Gastrocnemius medialis (tissue), 4 donors: Measurements from ENCODE around the gene UNCX. TPM values are rescaled to one million over a fixed set of nuclear protein-coding genes. Genes with fewer than 3 reads are reported as not detected.

Experiments
- ATAC-seq, 2 donors: fragments of 150-250 bp; one replicate each; pipeline ENCODE4 v1.9.1; 2016
- DNase-seq, 2 donors: peaks; one replicate each; pipeline ENCODE4 v3.0.0-alpha.2; 2019
- H3K27ac ChIP-seq, 4 donors: fragments of 200-600 bp; sonication (generic); 1 replicate in 1 of 4; 2 replicates in 3 of 4; pipeline ENCODE4 v1.5.1; 2016 to 2018; ENCODE audit warnings: mild to moderate bottlenecking in 2 of 4, moderate library complexity in 1 of 4
- H3K27me3 ChIP-seq, 3 donors: fragments of 200-600 bp; sonication (generic) in 2 of 3; 1 replicate in 1 of 3; 2 replicates in 2 of 3; pipeline versions ENCODE4 v1.5.1 to v1.6.0; 2016 to 2019; ENCODE audit warnings: mild to moderate bottlenecking in 1 of 3, moderate library complexity in 1 of 3
- H3K36me3 ChIP-seq, 2 donors: fragments of 200-600 bp; sonication (generic) in 1 of 2; one replicate each; pipeline ENCODE4 v1.5.1; 2017 to 2018
- H3K4me1 ChIP-seq, 2 donors: fragments of 200-600 bp; sonication (generic) in 1 of 2; one replicate each; pipeline ENCODE4 v1.5.1; 2016 to 2017; ENCODE audit warnings: mild to moderate bottlenecking in 2 of 2
- H3K4me3 ChIP-seq, 4 donors: fragments of 200-600 bp; sonication (generic) in 3 of 4; 1 replicate in 1 of 4; 2 replicates in 3 of 4; pipeline ENCODE4 v1.5.1; 2016 to 2019; ENCODE audit warnings: mild to moderate bottlenecking in 2 of 4
- H3K9me3 ChIP-seq, 3 donors: fragments of 200-600 bp; sonication (generic) in 2 of 3; 1 replicate in 1 of 3; 2 replicates in 2 of 3; pipeline ENCODE4 v1.5.1; 2016 to 2019
- POLR2A ChIP-seq, 2 donors: fragments of 450-650 bp; IDR thresholded peaks; one replicate each; pipeline ENCODE4 v1.6.1; 2017; ENCODE audit warnings: antibody characterized with exemption in 2 of 2, mild to moderate bottlenecking in 2 of 2, moderate library complexity in 2 of 2
- in situ Hi-C, 4 donors: fragments of 200-750 bp; cut with MboI; loops; one replicate each; pipeline versions ENCODE4 v1.15.0 to v1.8.0; 2017; ENCODE audit warnings: low sequenced_read_pairs in 4 of 4
- intact Hi-C: fragments of 100-400 bp; cut with DNase I; formaldehyde crosslinking; loops from one replicate; pipeline ENCODE4 v1.15.1; 2023; ENCODE audit warnings: low total_unique reads
- total RNA-seq, 4 donors: library from RNA; depleted of rRNA; stranded (reverse); fragments of >200 nt; gene quantifications; one replicate each; pipeline versions ENCODE4 v1.1.0 to v1.2.3, GENCODE V29; 2016
- TF ChIP-seq, protein P1 (sequence below), 5 experiments: fragments of 450-650 bp in 3 of 5; fragments of 200-600 bp in 2 of 5; sonication (generic) in 2 of 5; IDR thresholded peaks in 4 of 5; conservative IDR thresholded peaks in 1 of 5; 1 replicate in 4 of 5; 2 replicates in 1 of 5; pipeline ENCODE4 v1.5.1; 2016 to 2019; ENCODE audit warnings: antibody characterized with exemption in 5 of 5, mild to moderate bottlenecking in 3 of 5, moderate library complexity in 3 of 5

The UNCX gene
- total RNA-seq, 4 donors from 2014 or later, result not detected

DNA sequence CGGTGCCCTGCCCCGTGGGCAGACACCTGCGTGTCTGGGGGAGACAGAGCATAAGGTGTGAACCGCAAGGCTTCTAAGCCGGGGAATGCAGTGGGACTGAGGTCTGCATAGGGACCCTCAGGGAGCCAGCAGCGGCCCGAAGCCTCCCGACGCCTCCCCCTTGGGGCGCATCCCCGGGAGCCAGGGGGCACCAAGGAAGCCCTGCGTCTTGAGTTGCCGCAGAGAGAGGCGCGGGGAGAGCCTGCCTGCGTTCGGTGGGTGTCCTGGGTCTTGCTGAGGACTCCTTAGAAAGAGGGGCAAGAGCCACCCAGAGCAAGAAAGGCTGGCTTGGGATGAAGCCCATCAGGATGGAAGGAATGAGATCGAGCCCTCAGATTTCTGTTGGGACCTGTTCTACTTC is 18.2 kb upstream of the UNCX start:
- Histone ChIP-seq H3K4me1 (no peaks in the 10 kb centered on the region), H3K27ac (no peak overlapping the region), H3K36me3 (no peaks in the 10 kb centered on the region), H3K27me3 (peaks cover 57 to 86% (median 69%) of the 10 kb centered on the region in 3 donors), H3K9me3 (no peaks in the 10 kb centered on the region), H3K4me3 (no peak overlapping the region)
- ATAC-seq (no peak), DNase-seq (no peak)
- intact Hi-C loops (no loop called here), in situ Hi-C loops (no loop called here)
- TF ChIP-seq, protein P1, sequence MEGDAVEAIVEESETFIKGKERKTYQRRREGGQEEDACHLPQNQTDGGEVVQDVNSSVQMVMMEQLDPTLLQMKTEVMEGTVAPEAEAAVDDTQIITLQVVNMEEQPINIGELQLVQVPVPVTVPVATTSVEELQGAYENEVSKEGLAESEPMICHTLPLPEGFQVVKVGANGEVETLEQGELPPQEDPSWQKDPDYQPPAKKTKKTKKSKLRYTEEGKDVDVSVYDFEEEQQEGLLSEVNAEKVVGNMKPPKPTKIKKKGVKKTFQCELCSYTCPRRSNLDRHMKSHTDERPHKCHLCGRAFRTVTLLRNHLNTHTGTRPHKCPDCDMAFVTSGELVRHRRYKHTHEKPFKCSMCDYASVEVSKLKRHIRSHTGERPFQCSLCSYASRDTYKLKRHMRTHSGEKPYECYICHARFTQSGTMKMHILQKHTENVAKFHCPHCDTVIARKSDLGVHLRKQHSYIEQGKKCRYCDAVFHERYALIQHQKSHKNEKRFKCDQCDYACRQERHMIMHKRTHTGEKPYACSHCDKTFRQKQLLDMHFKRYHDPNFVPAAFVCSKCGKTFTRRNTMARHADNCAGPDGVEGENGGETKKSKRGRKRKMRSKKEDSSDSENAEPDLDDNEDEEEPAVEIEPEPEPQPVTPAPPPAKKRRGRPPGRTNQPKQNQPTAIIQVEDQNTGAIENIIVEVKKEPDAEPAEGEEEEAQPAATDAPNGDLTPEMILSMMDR (IDR thresholded peaks at IDR 0.05 in 4 of 5, conservative IDR thresholded peaks at IDR 0.05 in 1 of 5), result no peak
- no peak for TF ChIP-seq POLR2A (IDR thresholded peaks at IDR 0.05)

DNA sequence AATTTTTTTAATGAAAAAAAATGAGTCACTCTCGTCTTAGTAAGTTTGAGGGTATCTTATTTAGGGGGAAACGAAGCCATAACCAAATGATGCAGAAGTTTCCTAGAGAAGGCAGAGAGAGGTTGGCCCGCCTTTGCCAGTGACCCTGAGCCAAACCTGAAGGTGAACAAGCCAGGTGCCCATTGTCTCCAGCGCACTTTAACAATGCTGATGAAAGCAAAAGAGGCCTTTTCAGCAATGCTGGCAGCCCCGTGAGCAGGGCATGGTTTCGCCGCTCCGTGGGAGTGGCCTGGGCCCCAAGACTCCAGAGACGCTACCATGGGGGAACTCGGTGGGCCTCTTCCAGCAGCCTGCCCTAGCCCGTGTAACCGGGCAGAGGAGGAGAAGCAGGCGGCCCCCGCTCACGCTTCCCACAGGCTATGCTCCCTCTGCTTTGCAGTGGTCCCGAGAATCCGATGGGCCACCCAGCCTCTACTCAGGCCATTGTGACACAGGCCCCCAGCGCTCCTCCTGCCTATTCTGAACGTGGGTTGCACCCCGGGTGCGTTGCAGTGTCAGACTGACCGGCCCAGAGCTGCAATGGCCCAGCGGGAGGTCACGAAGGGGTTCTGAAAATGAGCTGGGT is 14.0 kb upstream of the UNCX start:
- Histone ChIP-seq H3K4me1 (no peaks in the 10 kb centered on the region), H3K27ac (no peak overlapping the region), H3K36me3 (no peaks in the 10 kb centered on the region), H3K27me3 (peaks cover 62 to 76% (median 71%) of the 10 kb centered on the region in 3 donors), H3K9me3 (no peaks in the 10 kb centered on the region), H3K4me3 (no peak overlapping the region)
- in situ Hi-C loops, result no loop called here
- TF ChIP-seq POLR2A (IDR thresholded peaks at IDR 0.05), result no peak
- TF ChIP-seq, protein P1 (IDR thresholded peaks at IDR 0.05 in 4 of 5, conservative IDR thresholded peaks at IDR 0.05 in 1 of 5), result no peak
- ATAC-seq, result no peak
- intact Hi-C loops, result no loop called here
- DNase-seq, result no peak

DNA sequence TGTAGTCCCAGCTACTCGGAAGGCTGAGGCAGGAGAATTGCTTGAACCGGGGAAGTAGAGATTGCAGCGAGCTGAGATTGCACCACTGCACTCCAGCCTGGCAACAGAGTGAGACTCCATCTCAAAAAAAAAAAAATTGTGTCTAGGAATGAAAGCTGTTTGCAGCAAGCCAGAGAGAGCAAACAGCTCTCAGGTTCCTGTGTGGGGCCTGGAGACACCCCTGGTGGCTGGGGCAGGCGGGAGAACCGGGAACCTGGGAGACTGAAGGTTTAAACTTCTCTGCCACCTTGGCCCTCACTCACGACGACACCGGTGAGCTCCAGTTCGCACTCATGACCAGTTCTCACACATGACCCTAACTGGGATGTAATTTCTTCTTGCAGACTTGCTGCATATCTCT is 13.2 kb upstream of the UNCX start:
- intact Hi-C loops (no loop called here), in situ Hi-C loops (no loop called here)
- Histone ChIP-seq H3K4me1 (peaks cover 0 to 4% of the 10 kb centered on the region in 2 donors), H3K9me3 (no peaks in the 10 kb centered on the region), H3K4me3 (no peak overlapping the region), H3K27me3 (peaks cover 68 to 77% (median 72%) of the 10 kb centered on the region in 3 donors), H3K36me3 (no peaks in the 10 kb centered on the region), H3K27ac (no peak overlapping the region)
- TF ChIP-seq, protein P1 (IDR thresholded peaks at IDR 0.05 in 4 of 5, conservative IDR thresholded peaks at IDR 0.05 in 1 of 5), result no peak
- TF ChIP-seq POLR2A (IDR thresholded peaks at IDR 0.05), result no peak
- DNase-seq (no peak), ATAC-seq (no peak)

DNA sequence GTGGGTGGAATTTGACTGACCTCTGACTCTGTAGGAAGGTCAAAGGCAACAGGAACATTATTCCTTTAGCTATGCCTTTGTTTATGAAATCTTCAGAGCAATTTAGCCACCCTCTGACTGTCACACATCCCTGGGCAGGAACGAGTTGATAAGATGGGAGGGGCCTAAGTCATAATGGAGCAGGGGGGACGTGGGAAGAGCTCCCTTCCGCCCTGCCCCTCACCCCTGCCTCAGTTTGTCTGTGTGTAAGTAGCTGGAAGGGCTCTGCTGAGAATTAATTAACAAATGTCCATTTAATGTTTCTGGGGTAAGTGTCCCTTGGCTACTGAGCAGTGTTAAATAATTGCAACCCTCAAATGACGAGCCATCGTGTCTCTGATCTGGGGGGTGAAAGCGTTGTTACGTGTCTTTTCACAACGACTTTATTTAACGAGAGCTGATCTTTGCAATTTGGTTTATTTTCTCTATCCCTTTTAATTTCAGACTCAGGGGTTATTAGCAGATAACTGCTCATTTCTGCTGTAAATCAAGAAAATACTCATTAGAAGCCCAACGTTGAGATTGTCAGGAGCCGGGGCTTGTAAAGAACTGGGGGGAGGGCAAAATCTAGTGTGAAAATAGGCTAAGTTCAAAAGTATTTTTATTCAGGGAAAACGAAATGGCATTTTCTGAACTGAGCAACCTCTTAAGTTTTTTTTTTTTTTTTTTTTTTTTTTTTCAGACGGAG is 12.5 kb upstream of the UNCX start:
- H3K9me3 ChIP-seq, result no peaks in the 10 kb centered on the region
- intact Hi-C loops (no loop called here), in situ Hi-C loops (no loop called here)
- H3K4me1 ChIP-seq, result peaks cover 0 to 5% of the 10 kb centered on the region in 2 donors
- peaks cover 68 to 78% (median 75%) of the 10 kb centered on the region in 3 donors for H3K27me3 ChIP-seq
- ATAC-seq (no peak), DNase-seq (no peak)
- no peak overlapping the region for H3K27ac ChIP-seq
- no peak overlapping the region for H3K4me3 ChIP-seq
- H3K36me3 ChIP-seq, result no peaks in the 10 kb centered on the region
- TF ChIP-seq, protein P1 (IDR thresholded peaks at IDR 0.05 in 4 of 5, conservative IDR thresholded peaks at IDR 0.05 in 1 of 5), result no peak
- no peak for TF ChIP-seq POLR2A (IDR thresholded peaks at IDR 0.05)
